ENCODE results near the gene SIAE. TPM values are rescaled to one million over a fixed set of nuclear protein-coding genes. Genes with fewer than 3 reads are reported as not detected.

Gene SIAE
- total and polyA plus RNA-seq, 2 donors (not counting 1 experiment from before 2014, with no cell fraction given), result 3.6 to 4.5 TPM

DNA sequence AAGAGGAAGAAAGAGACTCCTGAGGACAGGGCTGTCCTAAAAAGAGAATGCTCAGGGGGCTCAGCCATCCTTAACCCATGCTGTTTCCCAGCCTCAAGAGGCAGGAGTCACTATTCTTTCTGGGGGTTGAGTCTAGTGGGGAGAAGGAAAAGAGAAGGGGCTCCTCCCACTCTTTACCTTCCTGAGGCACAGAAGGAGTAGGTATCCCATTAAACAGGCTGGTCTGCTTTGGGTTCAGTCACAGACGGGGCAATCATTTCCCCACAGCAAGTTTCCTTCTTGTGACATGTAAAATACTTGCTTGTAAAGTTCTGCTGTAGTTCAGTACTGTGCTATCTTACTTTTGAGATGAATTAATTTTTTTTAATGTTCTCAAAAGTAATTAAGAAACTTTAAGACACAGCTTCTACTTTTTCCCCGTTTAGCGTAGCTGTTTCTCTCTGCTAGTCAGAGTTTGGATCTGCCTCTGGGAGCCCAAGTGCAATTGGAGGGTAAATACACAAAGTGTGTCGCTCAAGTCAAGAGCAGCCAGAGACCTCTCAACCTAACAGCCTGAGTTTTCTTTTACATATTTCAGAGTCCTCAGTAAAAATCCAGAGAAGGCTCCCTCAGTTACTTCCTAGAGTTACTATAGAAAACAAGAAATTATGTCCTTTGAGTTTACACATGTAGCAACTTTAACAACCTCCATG lies 88.7 kb downstream of the SIAE start:
- no peak overlapping the region for H3K4me3 ChIP-seq (ENCODE audit: control extremely low read depth in 1 of 5, extremely low read depth in 1 of 5, insufficient read depth in 1 of 5, low read depth in 2 of 5, low read length in 4 of 5)
- no peak overlapping the region for H3K4me2 ChIP-seq (replicated peaks; ENCODE audit: low read depth, low read length, poor library complexity, severe bottlenecking)
- H4K20me1 ChIP-seq (ENCODE audit: control insufficient read depth, insufficient read depth, low read length, poor library complexity, severe bottlenecking), result no peaks in the 10 kb centered on the region
- ATAC-seq (ENCODE audit: low read depth) (no peak), DNase-seq (no peak)
- TF ChIP-seq CTCF (IDR thresholded peaks at IDR 0.05) (no peak), EZH2 (IDR thresholded peaks at IDR 0.05; ENCODE audit: borderline replicate concordance, insufficient read depth, low read depth, low read length, poor library complexity, severe bottlenecking) (no peak)
- intact Hi-C loops (cut with micrococcal nuclease), result loop anchor here (5.0 kb wide), 1 partner anchor 183 kb away; no protein-coding TSS in a partner anchor
- no peak overlapping the region for H3K27ac Mint-ChIP-seq
- H3K4me1 ChIP-seq (ENCODE audit: control insufficient read depth in 2 of 2, insufficient read depth in 2 of 2, low read length in 2 of 2), result no peaks in the 10 kb centered on the region
- H2AFZ ChIP-seq (ENCODE audit: insufficient read depth, low read depth, low read length, poor library complexity, severe bottlenecking), result peak overlapping the region; percentile 28
- CTCF ChIA-PET, result interaction anchor here (1.0 to 5.8 kb wide), 10 partner anchors 9 to 520 kb away, joined by 3 to 95 read pairs (median 5); no protein-coding TSS in a partner anchor
- POLR2A ChIA-PET, result no interaction called here
- H3K4me3 Mint-ChIP-seq, result no peak overlapping the region
- no peaks in the 10 kb centered on the region for H3K36me3 ChIP-seq (replicated peaks in 1 of 2; ENCODE audit: control extremely low read depth in 1 of 2, control insufficient read depth in 1 of 2, extremely low read depth in 1 of 2, insufficient read depth in 2 of 2, low read length in 1 of 2)
- H3K9me3 Mint-ChIP-seq (ENCODE audit: insufficient read depth), result no peaks in the 10 kb centered on the region
- H3K27ac ChIP-seq (ENCODE audit: low read length in 2 of 2), result no peak overlapping the region
- no CpG with 5 or more reads among the region's 4 CpGs for WGBS (ENCODE audit: insufficient coverage)
- H3K79me2 ChIP-seq (ENCODE audit: control insufficient read depth, insufficient read depth, low read length), result no peaks in the 10 kb centered on the region
- no peaks in the 10 kb centered on the region for H3K9me3 ChIP-seq (ENCODE audit: control extremely low read depth in 1 of 3, control insufficient read depth in 2 of 3, insufficient read depth in 1 of 3, low read length in 2 of 3)
- H3K9ac ChIP-seq (ENCODE audit: low read length), result no peak overlapping the region
- peaks cover 23% of the 10 kb centered on the region for H3K27me3 Mint-ChIP-seq
- H3K27me3 ChIP-seq (replicated peaks in 1 of 4; ENCODE audit: control extremely low read depth in 1 of 4, control insufficient read depth in 3 of 4, insufficient read depth in 4 of 4, low read length in 3 of 4), result no peaks in the 10 kb centered on the region
- no peaks in the 10 kb centered on the region for H3K4me1 Mint-ChIP-seq

DNA sequence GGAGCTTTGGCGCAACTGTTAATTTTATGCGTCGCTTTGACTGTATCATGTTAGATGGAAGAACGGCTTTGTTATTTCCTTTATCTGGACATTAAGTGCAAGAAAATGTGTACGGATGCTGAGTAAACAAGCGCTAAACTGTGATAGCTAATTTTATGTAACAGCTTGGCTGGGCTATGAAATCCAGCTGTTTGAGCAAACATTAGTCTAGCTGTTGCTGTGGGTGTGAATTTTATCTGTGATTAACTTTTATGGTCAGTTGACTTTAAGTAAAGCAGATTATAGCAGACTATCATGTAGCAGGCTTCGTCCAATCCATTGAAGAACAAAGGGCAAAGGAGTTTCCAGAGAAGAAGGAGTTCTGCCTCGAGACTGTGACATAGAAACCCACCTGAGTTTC lies 89.8 kb downstream of the SIAE start:
- Mint-ChIP-seq H3K4me1 (no peaks in the 10 kb centered on the region), H3K27ac (no peak overlapping the region), H3K9me3 (ENCODE audit: insufficient read depth) (no peaks in the 10 kb centered on the region), H3K4me3 (no peak overlapping the region), H3K27me3 (peaks cover 21% of the 10 kb centered on the region)
- H3K4me2 ChIP-seq (replicated peaks; ENCODE audit: low read depth, low read length, poor library complexity, severe bottlenecking), result no peak overlapping the region
- no peaks in the 10 kb centered on the region for H3K4me1 ChIP-seq (ENCODE audit: control insufficient read depth in 2 of 2, insufficient read depth in 2 of 2, low read length in 2 of 2)
- H3K27me3 ChIP-seq (replicated peaks in 1 of 4; ENCODE audit: control extremely low read depth in 1 of 4, control insufficient read depth in 3 of 4, insufficient read depth in 4 of 4, low read length in 3 of 4), result no peaks in the 10 kb centered on the region
- no peak overlapping the region for H3K9ac ChIP-seq (ENCODE audit: low read length)
- H3K79me2 ChIP-seq (ENCODE audit: control insufficient read depth, insufficient read depth, low read length), result no peaks in the 10 kb centered on the region
- ATAC-seq (ENCODE audit: low read depth) (no peak), DNase-seq (no peak)
- H2AFZ ChIP-seq (ENCODE audit: insufficient read depth, low read depth, low read length, poor library complexity, severe bottlenecking), result no peak overlapping the region
- CTCF ChIA-PET, result interaction anchor here (2.1 to 5.8 kb wide), 3 partner anchors 475 to 514 kb away, joined by 5 to 95 read pairs (median 10); no protein-coding TSS in a partner anchor
- TF ChIP-seq EZH2 (IDR thresholded peaks at IDR 0.05; ENCODE audit: borderline replicate concordance, insufficient read depth, low read depth, low read length, poor library complexity, severe bottlenecking) (no peak), CTCF (IDR thresholded peaks at IDR 0.05) (no peak)
- intact Hi-C loops (cut with micrococcal nuclease), result no loop called here
- H3K36me3 ChIP-seq (replicated peaks in 1 of 2; ENCODE audit: control extremely low read depth in 1 of 2, control insufficient read depth in 1 of 2, extremely low read depth in 1 of 2, insufficient read depth in 2 of 2, low read length in 1 of 2), result no peaks in the 10 kb centered on the region
- no peaks in the 10 kb centered on the region for H4K20me1 ChIP-seq (ENCODE audit: control insufficient read depth, insufficient read depth, low read length, poor library complexity, severe bottlenecking)
- no peaks in the 10 kb centered on the region for H3K9me3 ChIP-seq (ENCODE audit: control extremely low read depth in 1 of 3, control insufficient read depth in 2 of 3, insufficient read depth in 1 of 3, low read length in 2 of 3)
- no peak overlapping the region for H3K27ac ChIP-seq (ENCODE audit: low read length in 2 of 2)
- 94% methylated on average over 8 of the region's 8 CpGs for WGBS (ENCODE audit: insufficient coverage)
- H3K4me3 ChIP-seq (ENCODE audit: control extremely low read depth in 1 of 5, extremely low read depth in 1 of 5, insufficient read depth in 1 of 5, low read depth in 2 of 5, low read length in 4 of 5), result no peak overlapping the region
- POLR2A ChIA-PET, result no interaction called here
